ENCODE measurements around the gene SLC9A8.

Gene SLC9A8

DNA sequence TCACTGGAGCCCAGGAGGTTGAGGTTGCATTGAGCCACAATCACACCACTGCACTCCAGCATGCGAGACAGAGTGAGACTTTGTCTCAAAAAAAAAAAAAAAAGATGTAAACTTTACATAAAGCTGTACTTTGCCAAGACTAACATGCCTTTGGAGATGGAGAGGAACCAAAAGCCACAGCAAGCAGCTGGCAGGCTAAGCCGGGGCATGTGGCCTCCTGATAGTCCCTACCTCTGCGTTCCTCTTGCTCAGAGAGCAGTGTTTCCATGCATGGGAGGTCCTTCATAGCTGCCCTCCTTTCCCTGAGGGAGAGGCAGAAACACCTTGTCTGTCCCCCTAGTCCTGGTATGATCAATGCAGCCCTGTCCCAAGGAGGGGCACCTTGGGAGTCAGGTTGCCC, 67.5 kb downstream of the SLC9A8 start:
- no peak for DNase-seq (ENCODE audit: low spot score)

DNA sequence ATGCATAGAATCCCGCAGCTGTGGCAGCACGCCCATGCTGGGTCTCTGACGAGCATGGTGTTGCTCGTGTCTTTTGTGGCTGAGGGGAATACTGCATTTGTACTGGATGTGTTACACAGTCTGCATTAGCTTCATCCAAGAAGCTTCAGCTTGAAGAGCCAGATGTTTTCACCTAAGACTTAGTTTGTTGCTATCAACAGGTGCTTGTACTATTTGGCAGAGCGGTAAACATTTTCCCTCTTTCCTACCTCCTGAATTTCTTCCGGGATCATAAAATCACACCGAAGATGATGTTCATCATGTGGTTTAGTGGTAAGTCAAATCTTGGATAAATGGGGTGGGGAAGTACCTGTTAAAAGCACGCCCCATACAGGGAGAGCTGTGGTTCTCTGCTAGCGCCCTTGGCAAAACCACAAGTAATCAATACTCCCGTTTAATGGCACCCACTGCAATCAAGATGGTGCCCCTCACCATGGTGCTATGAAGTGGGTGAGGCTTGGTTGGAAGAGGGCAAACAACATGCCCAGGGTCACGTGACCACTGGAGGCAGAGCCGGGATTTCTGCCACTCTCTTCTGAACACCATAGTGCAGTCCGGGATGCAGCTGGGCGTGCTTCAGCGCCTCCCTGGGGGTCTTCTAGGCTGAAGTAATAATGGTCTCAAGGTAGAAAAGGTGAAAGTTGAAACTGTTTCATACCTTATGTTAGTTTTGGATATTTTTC, 68.3 kb downstream of the SLC9A8 start:
- no peak for DNase-seq (ENCODE audit: low spot score)

DNA sequence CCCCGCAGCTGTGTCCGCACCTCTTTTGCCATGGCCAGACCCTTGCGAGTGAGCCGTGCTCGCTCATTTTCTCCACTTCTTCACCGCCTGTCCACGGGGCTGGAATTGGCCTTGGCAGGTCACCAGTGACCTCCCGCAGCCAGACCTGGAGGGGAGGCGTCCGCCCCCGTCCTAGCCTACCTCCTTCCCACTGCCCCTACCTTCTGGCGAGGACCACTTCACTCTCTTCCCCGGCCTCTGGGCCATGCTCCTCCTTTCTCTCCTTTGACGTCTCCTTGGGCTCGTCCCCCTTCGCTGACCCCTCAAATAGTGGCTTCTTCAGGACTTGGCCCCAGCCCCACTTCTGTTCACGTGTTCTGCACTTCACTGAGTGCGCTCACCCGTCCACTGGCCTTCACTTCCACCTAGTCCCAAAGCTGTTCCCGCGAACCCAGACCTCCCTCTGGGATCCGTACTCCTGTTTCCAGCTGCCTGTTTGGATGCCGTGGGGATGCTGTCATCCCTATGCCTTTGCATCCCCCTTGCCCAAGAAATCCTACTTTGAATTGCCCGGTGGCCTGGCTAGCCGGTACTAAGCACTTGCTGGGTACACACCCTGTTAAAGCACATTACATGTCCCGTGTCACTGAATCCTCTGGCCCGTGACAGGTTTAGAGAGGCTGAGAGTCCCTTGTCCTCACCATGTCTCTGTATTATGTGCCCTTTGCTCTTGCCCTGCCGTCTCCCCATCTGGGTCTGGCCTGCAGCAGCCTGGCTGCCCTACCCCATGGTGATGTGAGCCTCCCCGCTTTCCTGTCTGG, 69.7 kb downstream of the SLC9A8 start:
- no peak for DNase-seq (ENCODE audit: low spot score)

DNA sequence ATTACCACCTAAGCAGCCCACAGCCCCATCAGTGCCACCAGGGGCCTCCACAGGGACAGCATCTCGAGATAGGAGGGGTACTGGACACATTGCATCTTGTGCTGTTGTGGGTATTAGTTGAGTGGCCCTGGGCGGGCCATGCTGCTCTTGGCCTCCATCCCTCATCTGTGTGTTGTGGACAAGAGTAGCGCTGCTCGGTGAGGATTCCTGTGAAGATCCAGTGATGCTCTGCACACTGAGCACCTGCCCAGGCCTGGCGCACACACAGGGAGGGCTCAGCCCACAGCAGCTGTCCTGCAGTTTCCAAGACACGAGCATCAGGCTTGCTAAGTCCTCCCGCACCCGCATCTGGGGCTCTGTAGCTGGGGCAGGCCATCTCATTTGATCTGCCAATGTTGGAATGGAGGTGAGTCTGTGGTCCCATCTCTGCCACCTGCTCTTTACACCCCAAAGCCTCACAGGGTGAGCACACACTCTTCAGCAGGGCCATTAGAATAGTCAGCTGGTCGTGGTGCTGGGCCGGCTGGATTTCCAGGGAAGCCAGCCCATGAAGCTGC, 70.7 kb downstream of the SLC9A8 start:
- no peak for DNase-seq (ENCODE audit: low spot score)

DNA sequence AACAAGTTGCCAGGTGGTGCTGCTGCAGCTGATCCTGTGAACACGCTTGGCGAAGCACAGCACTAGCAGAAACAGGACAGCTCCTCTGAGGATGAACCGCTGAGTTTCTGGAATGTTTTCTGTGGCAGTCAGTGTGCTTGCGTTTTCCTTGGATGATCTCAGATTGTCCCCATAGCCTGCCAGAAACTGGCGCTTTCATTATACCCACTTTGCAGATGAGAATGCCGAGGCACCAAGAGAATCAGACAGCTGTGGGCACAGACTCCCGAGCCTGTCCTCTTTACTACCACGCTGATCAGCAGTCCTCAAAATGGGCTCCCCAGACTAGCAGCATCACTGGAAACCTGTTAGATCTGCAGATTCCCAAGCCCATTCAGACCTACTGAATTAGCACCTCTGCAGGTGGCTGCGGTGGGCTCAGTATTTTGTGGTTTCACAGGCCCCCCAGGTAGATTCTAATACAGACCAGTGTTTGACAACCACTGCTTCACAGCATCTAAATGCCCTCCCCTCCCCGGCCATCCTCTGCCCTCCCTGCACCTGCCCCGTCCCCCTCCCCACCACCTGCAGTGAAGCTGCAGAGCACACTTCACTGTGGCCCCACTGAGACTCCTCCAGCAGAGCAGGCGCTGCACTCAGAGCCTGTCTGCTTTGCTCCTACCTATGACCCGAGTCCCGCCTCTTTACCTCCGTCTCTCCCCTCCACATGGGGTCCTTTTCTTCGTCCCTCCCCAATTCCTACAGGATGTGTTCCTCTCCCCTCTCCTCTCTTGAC, 73.1 kb downstream of the SLC9A8 start:
- DNase-seq (ENCODE audit: low spot score), result no peak

DNA sequence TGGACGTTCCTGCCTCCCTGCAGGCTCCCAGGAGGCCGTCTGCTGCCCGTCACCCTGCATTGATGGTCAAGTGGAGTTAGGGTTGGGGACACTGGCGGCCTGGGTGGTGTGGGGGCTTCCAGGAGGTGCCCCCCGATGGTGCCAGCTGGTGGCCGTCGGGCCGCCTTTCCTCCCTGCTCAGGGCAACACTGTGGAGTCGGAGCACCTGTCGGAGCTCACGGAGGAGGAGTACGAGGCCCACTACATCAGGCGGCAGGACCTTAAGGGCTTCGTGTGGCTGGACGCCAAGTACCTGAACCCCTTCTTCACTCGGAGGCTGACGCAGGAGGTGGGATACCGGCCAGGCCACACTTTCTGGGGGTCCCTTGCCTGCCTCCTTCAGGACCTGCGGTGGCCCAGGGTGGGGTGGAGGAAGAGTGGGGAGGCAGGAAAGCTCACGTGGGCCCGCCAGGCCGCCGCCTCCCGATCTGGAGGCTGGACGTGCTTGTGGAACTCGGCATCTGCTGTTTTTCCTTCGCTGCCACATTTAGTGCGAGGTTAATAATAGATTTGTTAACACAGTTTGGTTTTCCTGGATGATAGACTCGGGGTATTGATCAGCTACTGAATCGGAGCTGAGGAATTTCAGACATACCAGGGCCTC, 74.1 kb downstream of the SLC9A8 start:
- DNase-seq (ENCODE audit: low spot score), result no peak

DNA sequence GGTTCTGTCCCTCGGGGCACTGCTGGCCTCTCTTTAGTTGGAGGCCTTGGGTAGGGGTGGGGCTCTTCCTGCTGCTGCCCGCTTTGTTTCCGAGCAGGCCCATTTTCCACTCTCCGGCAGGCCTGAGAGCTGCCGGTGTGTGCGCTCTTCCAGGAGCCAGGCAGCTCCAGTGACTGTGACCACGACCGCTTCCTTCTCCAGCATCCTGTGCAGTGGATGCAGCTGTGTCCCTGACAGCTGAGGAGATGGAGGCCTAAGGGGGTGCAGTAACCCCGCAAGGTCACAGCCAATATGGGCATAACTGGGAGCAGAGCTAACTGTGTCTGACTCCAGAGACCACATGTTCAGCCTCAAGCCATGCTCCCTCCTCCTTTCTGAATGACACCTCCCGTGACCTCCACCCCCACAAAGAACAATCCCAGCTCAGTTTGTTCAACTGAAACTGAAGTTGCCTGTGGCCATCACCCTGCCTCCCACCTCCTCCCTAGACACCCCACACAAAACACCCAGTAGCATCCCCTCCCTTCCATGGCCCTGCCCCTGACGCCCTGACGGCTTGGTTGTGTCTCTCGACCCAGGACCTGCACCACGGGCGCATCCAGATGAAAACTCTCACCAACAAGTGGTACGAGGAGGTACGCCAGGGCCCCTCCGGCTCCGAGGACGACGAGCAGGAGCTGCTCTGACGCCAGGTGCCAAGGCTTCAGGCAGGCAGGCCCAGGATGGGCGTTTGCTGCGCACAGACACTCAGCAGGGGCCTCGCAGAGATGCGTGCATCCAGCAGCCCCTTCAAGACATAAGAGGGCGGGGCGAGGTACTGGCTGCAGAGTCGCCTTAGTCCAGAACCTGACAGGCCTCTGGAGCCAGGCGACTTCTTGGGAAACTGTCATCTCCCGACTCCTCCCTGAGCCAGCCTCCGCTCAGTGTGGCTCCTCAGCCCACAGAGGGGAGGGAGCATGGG, 74.9 kb downstream of the SLC9A8 start:
- no peak for DNase-seq (ENCODE audit: low spot score)

DNA sequence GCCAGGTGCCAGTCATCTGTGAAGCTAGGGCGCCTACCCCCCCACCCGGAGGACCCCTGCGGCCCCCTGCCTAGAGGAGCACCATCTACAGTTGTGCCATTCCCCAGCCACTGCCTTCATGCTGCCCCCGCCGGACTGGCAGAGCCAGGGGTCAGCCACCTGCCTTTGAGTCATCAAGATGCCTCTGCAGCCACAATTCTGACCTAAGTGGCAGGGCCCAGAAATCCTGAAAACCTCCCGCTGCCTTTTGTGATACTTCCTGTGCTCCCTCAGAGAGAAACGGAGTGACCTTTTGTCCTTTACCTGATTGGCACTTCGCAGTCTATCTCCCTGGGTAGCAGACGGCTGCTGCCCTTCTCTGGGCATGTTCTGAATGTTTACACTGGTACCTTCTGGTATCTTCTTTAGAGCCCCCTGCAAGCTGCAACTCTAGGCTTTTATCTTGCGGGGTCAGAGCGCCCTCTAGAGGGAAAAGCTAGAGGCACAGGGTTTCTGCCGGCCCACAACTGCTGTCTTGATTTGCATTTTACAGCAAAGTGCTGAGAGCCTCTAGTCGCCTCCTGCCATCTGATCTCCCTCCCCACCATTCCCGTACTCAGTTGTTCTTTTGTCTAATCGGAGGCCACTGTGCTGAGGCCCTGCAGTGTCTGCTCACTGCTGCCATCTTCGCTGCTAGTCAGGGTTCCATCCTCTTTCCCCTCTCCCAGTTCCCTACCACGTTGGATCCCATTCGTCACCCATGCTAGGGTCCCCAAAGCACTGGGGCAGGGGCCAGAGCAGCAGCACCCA, 75.8 kb downstream of the SLC9A8 start:
- peak; percentile 84 for DNase-seq (ENCODE audit: low spot score)

DNA sequence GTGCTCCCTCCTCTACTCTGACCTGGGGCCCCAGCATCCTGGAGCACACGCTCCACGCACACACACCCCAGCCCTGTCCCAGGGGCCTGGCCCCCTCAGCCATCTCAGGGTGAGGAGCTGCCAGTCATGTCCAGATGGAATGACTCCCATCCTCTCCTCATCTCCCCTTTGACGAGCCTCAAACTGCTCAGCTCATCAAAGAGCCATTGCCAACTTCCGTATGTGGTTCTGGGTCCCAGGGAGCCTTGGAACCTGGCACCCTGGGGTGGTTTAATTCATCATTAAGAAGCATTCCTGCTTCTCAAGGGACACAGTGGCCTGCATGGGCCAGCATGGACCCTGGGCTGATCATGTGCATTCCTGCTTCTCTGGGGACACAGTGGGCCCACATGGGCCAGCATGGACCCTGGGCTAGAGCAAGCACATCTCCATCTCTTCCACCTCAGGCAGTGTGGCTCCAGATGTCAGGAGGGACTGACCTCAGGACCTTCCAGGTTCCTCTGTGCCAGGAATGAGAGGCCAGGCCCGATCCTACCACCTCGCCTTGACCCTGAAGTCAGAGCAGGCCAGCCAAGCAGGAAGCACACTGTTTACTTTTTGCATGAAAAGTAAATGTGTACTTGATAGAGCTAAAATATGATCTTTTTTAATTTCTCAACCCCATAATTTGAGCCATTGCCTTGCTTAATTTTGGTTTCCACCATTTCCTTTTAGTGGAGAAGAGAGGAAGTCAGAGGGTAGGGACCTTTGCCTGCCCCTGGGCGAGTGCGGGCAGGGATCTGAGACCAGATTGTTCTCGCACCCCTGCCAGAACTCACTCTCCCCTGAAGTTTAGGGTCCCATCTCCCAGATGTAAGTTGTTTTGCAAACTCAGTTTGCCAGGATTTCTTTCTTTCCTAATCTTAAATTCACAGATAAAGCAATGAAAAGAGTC, 76.6 kb downstream of the SLC9A8 start:
- no peak for DNase-seq (ENCODE audit: low spot score)

DNA sequence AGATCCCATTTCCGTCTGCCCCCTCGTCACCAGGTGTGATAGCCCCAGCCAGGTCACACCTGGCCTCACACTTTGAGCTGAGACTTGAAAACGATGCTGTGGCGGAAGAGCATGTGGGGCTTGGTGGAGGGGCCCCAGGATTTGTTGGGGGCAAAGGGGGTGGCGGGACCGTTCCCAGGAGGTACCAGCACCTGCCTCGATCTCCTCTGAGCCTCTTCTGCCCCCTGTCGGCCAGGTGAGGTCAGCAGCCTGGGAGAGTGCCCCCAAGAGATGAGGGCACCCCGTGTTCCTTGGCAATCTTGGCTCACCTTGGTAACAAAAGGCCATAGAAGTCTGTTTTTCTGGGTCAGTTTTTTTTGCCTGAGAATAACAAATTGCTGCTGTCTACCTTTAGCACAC, 77.3 kb downstream of the SLC9A8 start:
- DNase-seq (ENCODE audit: low spot score), result no peak

DNA sequence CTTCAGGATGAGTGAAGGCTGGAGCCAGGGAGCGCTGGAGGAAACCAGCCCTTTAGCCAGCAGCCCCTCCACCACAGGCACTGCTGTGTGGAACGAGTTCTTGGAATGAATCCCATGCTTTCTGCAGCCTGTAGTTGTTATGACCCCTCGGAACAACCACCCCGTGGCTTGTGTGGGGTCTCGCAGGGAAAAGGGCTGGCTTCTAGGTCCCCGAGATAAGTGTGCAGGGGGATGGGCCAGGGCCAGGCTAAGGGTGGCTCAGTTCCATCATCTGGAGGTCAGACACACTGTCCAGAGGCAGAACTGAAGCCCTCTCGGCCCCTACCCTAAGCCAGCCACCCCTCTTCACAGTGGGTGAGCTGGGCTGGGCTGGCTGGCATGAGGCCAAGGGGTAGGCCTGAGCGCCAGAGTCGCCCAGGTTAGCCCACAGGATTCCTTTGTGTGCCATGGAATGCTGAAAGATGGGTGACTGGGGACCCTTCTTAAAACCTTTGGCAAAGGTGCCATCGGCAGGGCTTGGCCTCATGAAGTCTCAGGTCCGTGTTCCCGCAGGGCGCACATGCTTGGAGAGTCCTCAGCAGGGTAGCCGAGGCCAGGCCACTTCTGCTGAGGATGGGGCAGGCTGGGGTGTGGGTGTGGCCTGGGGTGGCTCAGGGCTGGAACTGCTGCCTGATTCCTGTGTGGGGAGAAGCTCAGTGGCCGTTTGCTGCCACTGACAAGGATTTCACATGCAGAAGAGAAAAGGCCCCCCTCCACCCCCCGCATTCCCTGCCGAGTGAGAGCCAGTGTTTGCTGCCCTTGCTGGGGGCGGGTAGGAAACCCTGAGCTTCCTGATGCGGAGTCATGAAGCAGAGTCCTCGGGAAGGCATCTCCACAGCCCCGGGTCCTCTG, 78.1 kb downstream of the SLC9A8 start:
- no peak for DNase-seq (ENCODE audit: low spot score)

DNA sequence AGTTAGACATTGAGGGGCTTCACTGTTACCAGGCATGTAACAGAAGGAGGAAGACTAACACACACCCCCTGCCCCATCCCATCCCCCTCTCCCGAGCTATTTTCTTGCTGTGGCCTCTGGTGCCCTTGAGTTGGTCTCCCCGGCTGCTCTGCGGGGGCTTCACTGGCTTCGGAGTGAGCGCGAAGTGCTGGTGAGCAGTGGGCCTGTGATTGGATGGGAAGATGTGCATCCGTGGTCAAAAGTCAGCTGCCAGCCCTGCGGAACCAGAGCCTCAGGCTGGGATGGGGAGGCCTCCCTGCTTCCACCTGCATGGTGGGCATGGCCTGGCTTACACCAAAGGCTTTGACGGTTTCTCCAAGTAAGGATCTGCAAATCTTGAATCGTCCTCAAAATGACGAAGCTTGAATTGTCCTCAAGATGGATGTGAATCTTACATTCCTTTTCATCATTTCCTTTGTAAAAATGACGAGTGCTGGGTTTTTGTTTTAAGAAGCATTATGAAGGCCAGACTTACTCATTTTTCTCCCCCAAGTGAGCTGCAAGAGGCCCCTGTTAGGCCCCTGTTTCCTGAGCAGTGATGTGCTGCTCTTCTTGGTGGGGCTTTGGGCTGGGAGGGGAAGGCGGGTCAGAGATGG, 79.0 kb downstream of the SLC9A8 start:
- DNase-seq (ENCODE audit: low spot score), result no peak

DNA sequence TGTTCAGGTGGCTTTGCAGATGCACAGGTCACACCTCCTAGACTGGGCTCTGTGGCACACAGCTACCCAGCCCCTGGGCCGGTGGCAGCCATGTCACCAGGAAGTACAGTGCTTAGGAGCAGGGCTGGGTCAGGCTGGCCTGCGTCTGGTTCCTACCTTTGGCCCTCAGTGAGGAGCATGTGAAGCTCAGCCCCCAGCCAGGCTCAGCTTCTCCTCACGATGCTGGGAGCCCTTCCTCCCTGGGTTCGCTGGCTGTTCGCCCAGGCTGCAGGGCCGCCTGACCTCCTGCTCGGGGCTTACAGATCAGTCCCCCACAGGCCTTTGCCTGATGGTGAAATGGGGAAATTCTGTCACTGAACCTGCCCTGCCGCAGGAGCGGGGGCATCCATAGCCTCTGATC, 79.6 kb downstream of the SLC9A8 start:
- no peak for DNase-seq (ENCODE audit: low spot score)

DNA sequence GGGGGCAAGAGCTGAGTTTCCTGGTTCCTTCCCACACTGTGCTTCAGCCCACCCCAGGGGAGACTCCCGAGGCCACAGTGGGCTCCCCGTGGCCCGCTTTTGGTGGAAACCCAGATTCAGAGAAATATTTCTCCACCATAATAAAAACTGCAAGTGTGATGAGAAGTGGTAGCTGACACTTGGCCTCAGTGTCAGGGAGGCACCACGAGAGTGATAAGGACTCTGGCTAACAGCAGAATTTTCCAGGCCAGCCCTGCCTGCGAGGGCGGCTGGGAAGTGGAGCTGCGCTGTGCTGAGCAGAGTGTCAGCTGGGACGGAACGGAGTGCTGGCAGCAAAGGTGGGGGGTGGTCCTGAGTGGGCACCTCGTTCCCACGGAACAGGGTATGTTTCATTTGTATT, 80.2 kb downstream of the SLC9A8 start:
- DNase-seq (ENCODE audit: low spot score), result no peak

DNA sequence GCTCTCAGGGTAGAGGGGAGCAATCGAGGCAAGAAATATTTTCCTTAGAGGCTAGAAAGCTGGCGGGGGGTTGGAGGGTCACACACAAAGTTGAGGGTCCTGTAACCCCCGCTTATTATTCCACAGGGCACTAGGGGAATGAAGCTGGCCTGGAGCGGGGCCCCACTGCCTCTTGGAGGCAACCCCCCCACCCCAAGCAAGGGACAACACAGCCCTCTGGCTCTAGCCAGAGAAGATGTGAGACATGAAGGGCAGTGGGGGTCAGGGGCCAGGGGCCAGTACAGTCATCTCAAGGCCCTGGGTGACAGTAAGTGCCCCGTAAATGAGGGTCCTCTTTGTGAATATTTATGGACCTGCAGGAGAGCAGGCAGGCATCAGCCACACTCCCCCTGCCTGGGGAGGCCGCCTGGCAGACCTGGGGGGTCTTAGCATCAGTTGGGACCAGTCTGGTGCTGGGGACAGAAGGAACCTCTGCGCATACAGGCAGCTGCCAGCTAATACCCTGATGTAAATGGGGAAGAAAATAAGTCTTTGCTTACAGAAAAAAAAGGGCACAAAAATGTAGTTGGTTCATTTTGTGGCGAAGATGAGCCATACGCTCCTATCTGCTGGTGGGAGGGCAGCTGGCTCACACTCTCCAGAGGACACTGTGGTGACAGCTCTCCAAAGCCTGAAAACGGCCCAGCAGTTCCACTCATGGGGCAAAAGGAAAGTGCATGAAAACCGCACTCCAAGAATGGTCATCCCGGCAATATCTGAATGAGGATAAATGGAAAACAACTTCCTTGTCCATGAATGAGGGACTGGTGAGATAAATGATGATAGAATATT, 80.8 kb downstream of the SLC9A8 start:
- DNase-seq (ENCODE audit: low spot score), result no peak

DNA sequence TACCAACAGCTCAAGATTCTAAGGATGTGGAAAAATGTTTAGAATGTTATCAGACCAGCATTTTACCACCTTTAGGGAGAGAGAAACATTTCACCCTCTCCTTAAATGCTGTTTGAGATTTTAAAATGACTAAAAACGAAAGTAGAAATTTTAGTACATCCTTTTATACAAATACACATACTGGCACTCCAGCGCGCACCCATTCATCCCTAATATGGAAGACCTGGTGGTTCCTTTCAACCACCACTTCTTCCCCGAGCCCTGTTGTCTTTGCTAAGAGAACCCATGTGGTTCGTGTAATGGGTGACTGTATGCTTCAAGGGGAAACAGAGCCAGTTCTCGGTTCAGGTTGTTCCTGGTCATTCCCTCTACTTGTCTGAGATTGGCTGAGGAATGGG, 81.4 kb downstream of the SLC9A8 start:
- DNase-seq (ENCODE audit: low spot score), result no peak
